ENCODE data around the gene TRIO.

The TRIO gene

GRCh38 chr5:14235872-14236271 is 92.7 kb downstream of the TRIO start:
- no peaks in the 10 kb centered on the region for H3K36me3 ChIP-seq (replicated peaks)
- DNase-seq (ENCODE audit: low spot score in 2 of 2): no peak
- no peaks in the 10 kb centered on the region for H3K9me3 ChIP-seq
- no peaks in the 10 kb centered on the region for H3K27me3 ChIP-seq (ENCODE audit: low read depth)
- H3K4me3 ChIP-seq: no peak overlapping the region
- H3K4me1 ChIP-seq: peaks cover 2% of the 10 kb centered on the region; the same call in 1 of the 2 replicates
- in situ Hi-C loops (cut with MboI; ENCODE audit: low sequenced_read_pairs): no loop called here

- H3K9me3 ChIP-seq: no peaks in the 10 kb centered on the region
- H3K4me1 ChIP-seq: no peaks in the 10 kb centered on the region
- no peaks in the 10 kb centered on the region for H3K36me3 ChIP-seq (replicated peaks)
- DNase-seq (ENCODE audit: low spot score in 2 of 2): no peak
- H3K27me3 ChIP-seq (ENCODE audit: low read depth): no peaks in the 10 kb centered on the region
- in situ Hi-C loops (cut with MboI; ENCODE audit: low sequenced_read_pairs): no loop called here
- no peak overlapping the region for H3K4me3 ChIP-seq
Observed at GRCh38 chr5:14236757-14237156, 93.6 kb downstream of the TRIO start.

- Histone ChIP-seq H3K27me3 (ENCODE audit: low read depth) (no peaks in the 10 kb centered on the region), H3K4me3 (no peak overlapping the region), H3K9me3 (no peaks in the 10 kb centered on the region), H3K4me1 (no peaks in the 10 kb centered on the region), H3K36me3 (replicated peaks) (no peaks in the 10 kb centered on the region)
- DNase-seq (ENCODE audit: low spot score in 2 of 2): no peak
- in situ Hi-C loops (cut with MboI; ENCODE audit: low sequenced_read_pairs): no loop called here
Observed at GRCh38 chr5:14237317-14238086, 94.4 kb downstream of the TRIO start.

- no peaks in the 10 kb centered on the region for H3K36me3 ChIP-seq (replicated peaks)
- DNase-seq (ENCODE audit: low spot score in 2 of 2): no peak
- H3K9me3 ChIP-seq: no peaks in the 10 kb centered on the region
- no peaks in the 10 kb centered on the region for H3K4me1 ChIP-seq
- H3K4me3 ChIP-seq: no peak overlapping the region
- in situ Hi-C loops (cut with MboI; ENCODE audit: low sequenced_read_pairs): no loop called here
- H3K27me3 ChIP-seq (ENCODE audit: low read depth): no peaks in the 10 kb centered on the region
Observed at GRCh38 chr5:14238272-14238671, 95.1 kb downstream of the TRIO start.

- in situ Hi-C loops (cut with MboI; ENCODE audit: low sequenced_read_pairs): no loop called here
- Histone ChIP-seq H3K4me3 (no peak overlapping the region), H3K4me1 (no peaks in the 10 kb centered on the region), H3K36me3 (replicated peaks) (no peaks in the 10 kb centered on the region), H3K27me3 (ENCODE audit: low read depth) (no peaks in the 10 kb centered on the region), H3K9me3 (no peaks in the 10 kb centered on the region)
- no peak for DNase-seq (ENCODE audit: low spot score in 2 of 2)
Observed at GRCh38 chr5:14239404-14239803, 96.3 kb downstream of the TRIO start.

- Histone ChIP-seq H3K36me3 (replicated peaks) (no peaks in the 10 kb centered on the region), H3K9me3 (no peaks in the 10 kb centered on the region), H3K27me3 (ENCODE audit: low read depth) (no peaks in the 10 kb centered on the region), H3K4me3 (no peak overlapping the region), H3K4me1 (no peaks in the 10 kb centered on the region)
- no peak for DNase-seq (ENCODE audit: low spot score in 2 of 2)
- in situ Hi-C loops (cut with MboI; ENCODE audit: low sequenced_read_pairs): no loop called here
Observed at GRCh38 chr5:14239951-14240350, 96.8 kb downstream of the TRIO start.

- Histone ChIP-seq H3K4me1 (no peaks in the 10 kb centered on the region), H3K36me3 (replicated peaks) (no peaks in the 10 kb centered on the region), H3K9me3 (no peaks in the 10 kb centered on the region), H3K27me3 (ENCODE audit: low read depth) (no peaks in the 10 kb centered on the region), H3K4me3 (no peak overlapping the region)
- DNase-seq (ENCODE audit: low spot score in 2 of 2): no peak
- in situ Hi-C loops (cut with MboI; ENCODE audit: low sequenced_read_pairs): no loop called here
Observed at GRCh38 chr5:14240359-14240758, 97.2 kb downstream of the TRIO start.

- H3K9me3 ChIP-seq: no peaks in the 10 kb centered on the region
- H3K36me3 ChIP-seq (replicated peaks): no peaks in the 10 kb centered on the region
- no peak overlapping the region for H3K4me3 ChIP-seq
- no peaks in the 10 kb centered on the region for H3K4me1 ChIP-seq
- DNase-seq (ENCODE audit: low spot score in 2 of 2): no peak
- in situ Hi-C loops (cut with MboI; ENCODE audit: low sequenced_read_pairs): no loop called here
- H3K27me3 ChIP-seq (ENCODE audit: low read depth): no peaks in the 10 kb centered on the region
Observed at GRCh38 chr5:14241141-14241540, 98.0 kb downstream of the TRIO start.

- Histone ChIP-seq H3K4me1 (no peaks in the 10 kb centered on the region), H3K36me3 (replicated peaks) (no peaks in the 10 kb centered on the region), H3K27me3 (ENCODE audit: low read depth) (no peaks in the 10 kb centered on the region), H3K4me3 (no peak overlapping the region), H3K9me3 (no peaks in the 10 kb centered on the region)
- in situ Hi-C loops (cut with MboI; ENCODE audit: low sequenced_read_pairs): no loop called here
- no peak for DNase-seq (ENCODE audit: low spot score in 2 of 2)
Observed at GRCh38 chr5:14242447-14242846, 99.3 kb downstream of the TRIO start.

GRCh38 chr5:14242871-14243383 is 99.8 kb downstream of the TRIO start:
- DNase-seq (ENCODE audit: low spot score in 2 of 2): no peak
- Histone ChIP-seq H3K4me3 (no peak overlapping the region), H3K4me1 (no peaks in the 10 kb centered on the region), H3K9me3 (no peaks in the 10 kb centered on the region), H3K27me3 (ENCODE audit: low read depth) (no peaks in the 10 kb centered on the region), H3K36me3 (replicated peaks) (no peaks in the 10 kb centered on the region)
- in situ Hi-C loops (cut with MboI; ENCODE audit: low sequenced_read_pairs): no loop called here

- Histone ChIP-seq H3K4me1 (no peaks in the 10 kb centered on the region), H3K9me3 (no peaks in the 10 kb centered on the region), H3K36me3 (replicated peaks) (no peaks in the 10 kb centered on the region), H3K27me3 (ENCODE audit: low read depth) (no peaks in the 10 kb centered on the region), H3K4me3 (no peak overlapping the region)
- in situ Hi-C loops (cut with MboI; ENCODE audit: low sequenced_read_pairs): no loop called here
- DNase-seq (ENCODE audit: low spot score in 2 of 2): no peak
Observed at GRCh38 chr5:14243766-14244165, 100.6 kb downstream of the TRIO start.

GRCh38 chr5:14244721-14245120 is 101.6 kb downstream of the TRIO start:
- H3K4me1 ChIP-seq: no peaks in the 10 kb centered on the region
- no peaks in the 10 kb centered on the region for H3K36me3 ChIP-seq (replicated peaks)
- in situ Hi-C loops (cut with MboI; ENCODE audit: low sequenced_read_pairs): no loop called here
- H3K9me3 ChIP-seq: no peaks in the 10 kb centered on the region
- no peak overlapping the region for H3K4me3 ChIP-seq
- H3K27me3 ChIP-seq (ENCODE audit: low read depth): no peaks in the 10 kb centered on the region
- no peak for DNase-seq (ENCODE audit: low spot score in 2 of 2)

- no peaks in the 10 kb centered on the region for H3K9me3 ChIP-seq
- H3K36me3 ChIP-seq (replicated peaks): no peaks in the 10 kb centered on the region
- DNase-seq (ENCODE audit: low spot score in 2 of 2): no peak
- H3K4me1 ChIP-seq: no peaks in the 10 kb centered on the region
- H3K27me3 ChIP-seq (ENCODE audit: low read depth): no peaks in the 10 kb centered on the region
- no peak overlapping the region for H3K4me3 ChIP-seq
- in situ Hi-C loops (cut with MboI; ENCODE audit: low sequenced_read_pairs): no loop called here
Observed at GRCh38 chr5:14245132-14245925, 102.2 kb downstream of the TRIO start.

- H3K36me3 ChIP-seq (replicated peaks): no peaks in the 10 kb centered on the region
- no peak for DNase-seq (ENCODE audit: low spot score in 2 of 2)
- in situ Hi-C loops (cut with MboI; ENCODE audit: low sequenced_read_pairs): no loop called here
- no peak overlapping the region for H3K4me3 ChIP-seq
- no peaks in the 10 kb centered on the region for H3K4me1 ChIP-seq
- H3K27me3 ChIP-seq (ENCODE audit: low read depth): no peaks in the 10 kb centered on the region
- no peaks in the 10 kb centered on the region for H3K9me3 ChIP-seq
Observed at GRCh38 chr5:14246350-14247053, 103.4 kb downstream of the TRIO start.

Measured in HAP-1 (cell line).